AG09309 (cell line): ENCODE data around the gene PLEKHA1.
A peak's percentile ranks its signal among the peaks of the same experiment; 100 is the strongest.

Experiments used
- DNase-seq: peaks from one replicate; pipeline ENCODE4 v3.0.0-alpha.2; 2010; ENCODE audit warnings: low read depth
- H3K4me3 ChIP-seq: 2 replicates; pipeline ENCODE4 v1.5.1; 2011; ENCODE audit warnings: mild to moderate bottlenecking, low read depth, low read length, moderate library complexity; ENCODE audit not compliant: control insufficient read depth
- TF ChIP-seq, protein P1 (sequence below): IDR thresholded peaks from 2 replicates; pipeline ENCODE4 v1.5.1; 2011; ENCODE audit warnings: mild to moderate bottlenecking, low read depth, low read length, inconsistent platforms; ENCODE audit not compliant: insufficient read depth, control insufficient read depth; ENCODE audit errors: missing control alignments

Gene PLEKHA1

DNA sequence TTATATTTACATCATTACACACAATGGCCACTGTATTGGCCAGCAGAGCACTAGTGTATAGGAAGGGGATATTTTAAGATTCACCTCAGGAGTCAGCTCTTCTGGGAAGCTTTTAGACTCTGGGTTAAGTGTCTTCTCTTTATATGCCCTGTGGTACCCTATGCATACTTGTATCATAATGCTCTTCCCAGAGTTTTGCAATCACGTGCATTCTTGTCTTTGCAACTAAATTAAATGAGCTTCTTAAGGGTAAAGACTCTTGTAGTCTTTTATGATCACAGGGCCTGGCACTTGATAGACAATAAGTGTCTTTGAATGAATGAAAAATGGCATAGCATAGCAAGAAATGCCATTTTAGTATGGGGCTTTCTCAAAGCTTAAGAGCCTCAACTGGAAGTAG is 44.5 kb downstream of the PLEKHA1 start:
- DNase-seq, result no peak
- TF ChIP-seq, protein P1, sequence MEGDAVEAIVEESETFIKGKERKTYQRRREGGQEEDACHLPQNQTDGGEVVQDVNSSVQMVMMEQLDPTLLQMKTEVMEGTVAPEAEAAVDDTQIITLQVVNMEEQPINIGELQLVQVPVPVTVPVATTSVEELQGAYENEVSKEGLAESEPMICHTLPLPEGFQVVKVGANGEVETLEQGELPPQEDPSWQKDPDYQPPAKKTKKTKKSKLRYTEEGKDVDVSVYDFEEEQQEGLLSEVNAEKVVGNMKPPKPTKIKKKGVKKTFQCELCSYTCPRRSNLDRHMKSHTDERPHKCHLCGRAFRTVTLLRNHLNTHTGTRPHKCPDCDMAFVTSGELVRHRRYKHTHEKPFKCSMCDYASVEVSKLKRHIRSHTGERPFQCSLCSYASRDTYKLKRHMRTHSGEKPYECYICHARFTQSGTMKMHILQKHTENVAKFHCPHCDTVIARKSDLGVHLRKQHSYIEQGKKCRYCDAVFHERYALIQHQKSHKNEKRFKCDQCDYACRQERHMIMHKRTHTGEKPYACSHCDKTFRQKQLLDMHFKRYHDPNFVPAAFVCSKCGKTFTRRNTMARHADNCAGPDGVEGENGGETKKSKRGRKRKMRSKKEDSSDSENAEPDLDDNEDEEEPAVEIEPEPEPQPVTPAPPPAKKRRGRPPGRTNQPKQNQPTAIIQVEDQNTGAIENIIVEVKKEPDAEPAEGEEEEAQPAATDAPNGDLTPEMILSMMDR, result no peak
- no peak overlapping the region for H3K4me3 ChIP-seq

DNA sequence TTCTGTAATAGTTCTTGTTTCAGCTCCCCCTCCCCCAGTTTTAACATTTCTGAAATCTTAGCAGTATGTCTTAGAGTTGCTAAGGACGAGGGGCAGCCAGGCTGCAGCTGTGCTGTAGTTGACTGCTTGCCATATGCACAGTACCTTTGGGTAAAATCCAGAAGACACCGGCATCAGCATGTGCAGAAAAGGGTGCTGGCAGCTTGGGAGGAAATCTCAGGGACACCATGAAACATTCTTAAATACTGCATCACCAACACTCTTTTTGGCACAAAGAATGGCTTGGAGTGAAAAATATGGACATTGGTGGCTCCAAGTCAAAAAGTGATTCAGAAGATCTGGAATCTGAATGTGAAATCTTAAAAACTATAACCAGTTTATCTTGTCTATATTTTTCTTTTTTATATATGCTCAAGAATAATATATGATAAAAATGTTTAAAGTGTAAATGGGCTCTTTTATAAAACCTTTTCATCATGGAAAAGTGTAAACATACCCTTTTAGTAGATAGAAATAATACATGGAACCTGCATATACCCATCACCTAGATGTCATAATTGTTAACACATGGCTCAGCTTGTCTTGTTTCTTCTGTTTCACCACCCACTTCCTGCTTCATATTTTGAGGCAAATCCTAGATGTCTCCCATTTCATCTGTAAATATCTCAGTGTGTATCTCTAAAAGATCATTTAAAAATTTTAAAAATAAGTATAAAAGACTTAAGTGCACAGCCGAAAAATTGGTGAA is 45.5 kb downstream of the PLEKHA1 start:
- peak; percentile 35 for DNase-seq
- no peak overlapping the region for H3K4me3 ChIP-seq
- TF ChIP-seq, protein P1, result no peak

DNA sequence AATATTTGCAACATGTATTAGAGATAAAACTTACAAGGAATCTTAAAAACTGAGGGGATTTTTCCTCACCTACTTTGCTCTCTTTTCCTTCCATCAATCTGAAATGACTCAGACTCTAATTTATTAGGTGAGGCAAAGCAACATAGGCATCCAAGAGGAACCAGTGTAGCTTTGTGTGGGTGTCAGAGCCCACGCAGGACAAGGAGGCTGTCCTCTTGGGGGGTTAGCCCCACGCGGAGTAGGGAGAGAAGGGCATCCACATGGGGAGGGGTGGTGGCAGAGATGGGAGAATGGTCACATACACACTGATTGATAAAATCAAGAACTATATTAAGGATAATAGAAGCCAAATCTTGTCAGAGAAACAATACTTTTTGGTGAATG is 46.1 kb downstream of the PLEKHA1 start:
- TF ChIP-seq, protein P1, result no peak
- no peak overlapping the region for H3K4me3 ChIP-seq
- no peak for DNase-seq

DNA sequence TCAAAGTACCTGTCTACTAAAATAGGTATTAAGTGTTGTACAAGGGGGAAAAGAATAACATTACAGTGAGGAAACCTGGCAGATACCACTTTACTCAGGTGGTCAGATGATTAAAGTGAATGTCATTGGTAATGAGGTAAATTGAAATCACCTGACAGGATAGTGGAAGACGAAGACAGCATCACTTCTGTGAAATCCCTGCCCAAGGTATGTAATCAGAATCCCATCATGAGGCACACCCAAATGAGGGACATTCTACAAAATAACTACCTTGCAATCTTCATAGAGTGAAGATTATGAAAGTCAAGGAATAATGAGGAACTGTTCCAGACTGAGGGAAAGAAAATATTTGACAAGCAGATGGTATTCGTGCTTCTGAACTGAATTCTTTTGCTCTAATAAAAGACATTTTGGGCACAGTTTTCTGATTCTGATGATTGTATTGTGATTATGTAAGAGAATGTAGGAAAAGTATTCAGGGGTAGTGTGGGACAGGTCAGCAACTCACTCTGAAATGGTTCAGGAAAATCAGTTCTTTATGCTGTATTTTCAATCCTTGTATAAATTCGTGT is 46.6 kb downstream of the PLEKHA1 start:
- no peak overlapping the region for H3K4me3 ChIP-seq
- peak; percentile 37 for DNase-seq
- TF ChIP-seq, protein P1, result no peak

DNA sequence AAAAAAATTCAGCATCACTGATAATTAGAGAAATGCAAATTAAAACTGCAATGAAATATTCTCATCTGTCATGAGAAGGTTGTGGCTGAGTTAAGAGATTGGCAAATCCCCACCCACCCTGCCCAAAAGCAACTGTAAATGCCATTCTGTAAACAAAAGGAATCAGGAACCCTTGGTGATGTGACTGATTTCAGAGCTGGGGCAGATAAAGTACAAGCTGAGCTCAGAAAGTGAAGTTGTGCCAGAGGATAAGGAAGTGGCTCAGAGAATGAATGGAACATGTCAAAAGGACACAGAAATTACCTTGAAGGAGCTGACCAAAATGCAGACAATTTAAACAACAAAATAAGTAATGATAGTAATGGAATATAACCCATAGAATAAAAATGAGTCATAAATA is 47.2 kb downstream of the PLEKHA1 start:
- no peak overlapping the region for H3K4me3 ChIP-seq
- no peak for DNase-seq
- TF ChIP-seq, protein P1, result no peak

DNA sequence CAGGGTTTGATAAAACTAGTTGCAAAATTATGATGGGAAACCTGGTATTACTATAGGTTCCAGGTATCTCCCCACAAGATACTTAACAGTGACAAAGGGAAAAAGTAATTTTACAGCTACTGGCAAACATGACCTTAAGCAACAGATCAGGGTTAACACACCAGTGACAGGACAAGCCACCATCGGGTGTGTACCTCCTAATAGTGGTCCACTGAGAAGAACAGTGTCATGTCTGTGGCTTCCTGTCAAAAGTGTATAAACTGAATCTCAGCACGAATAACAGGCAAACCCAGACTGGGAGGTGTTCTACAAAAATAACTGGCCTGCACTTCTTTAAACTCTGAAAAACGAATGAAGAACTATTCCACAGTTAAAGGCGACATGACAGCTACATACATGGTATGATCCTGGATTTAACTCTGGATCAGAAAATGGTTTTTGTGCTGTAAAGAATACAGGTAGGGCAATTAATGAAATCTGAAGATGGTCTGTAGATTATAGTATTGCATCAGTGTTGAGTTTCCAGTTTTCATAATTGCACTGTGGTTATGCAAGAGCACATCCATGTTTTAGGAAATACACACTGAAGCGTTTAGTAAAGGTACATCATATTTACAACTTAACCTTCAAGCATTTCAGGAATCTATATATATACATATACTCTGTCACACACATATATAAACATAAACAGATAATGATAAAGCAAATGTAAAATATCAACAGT is 47.9 kb downstream of the PLEKHA1 start:
- TF ChIP-seq, protein P1, result no peak
- no peak for DNase-seq
- no peak overlapping the region for H3K4me3 ChIP-seq
